Adrenal gland (tissue), 12 donors: ENCODE data around the gene NR2F6. TPM values are rescaled to one million over a fixed set of nuclear protein-coding genes. Genes with fewer than 3 reads are reported as not detected.

Source experiments
- DNase-seq, 7 donors: peaks; one replicate each; pipeline ENCODE4 v3.0.0-alpha.2; 2019 to 2020
- H3K27ac ChIP-seq, 5 donors: fragments of 200-600 bp; sonication (generic) in 4 of 5; 1 replicate in 3 of 5; 2 replicates in 2 of 5; pipeline versions ENCODE4 v1.5.1 to v1.8.0; 2016 to 2020; ENCODE audit warnings: mild to moderate bottlenecking in 1 of 5
- H3K27me3 ChIP-seq: fragments of 200-600 bp; 2 replicates; pipeline ENCODE4 v1.8.0; 2021
- H3K36me3 ChIP-seq, 2 donors: fragments of 200-600 bp; replicated peaks in 1 of 2; 1 replicate in 1 of 2; 2 replicates in 1 of 2; pipeline versions ENCODE4 v1.5.1 to v1.8.0; 2018 to 2022
- H3K4me1 ChIP-seq, 2 donors: fragments of 200-600 bp; replicated peaks in 1 of 2; 1 replicate in 1 of 2; 2 replicates in 1 of 2; pipeline versions ENCODE4 v1.5.1 to v1.8.0; 2018 to 2021
- H3K4me3 ChIP-seq, 4 donors: fragments of 200-600 bp; sonication (generic) in 3 of 4; one replicate each; pipeline ENCODE4 v1.5.1; 2016 to 2018
- H3K9me3 ChIP-seq, 3 donors: fragments of 200-600 bp; sonication (generic) in 1 of 3; replicated peaks in 1 of 3; 1 replicate in 2 of 3; 2 replicates in 1 of 3; pipeline versions ENCODE4 v1.5.1 to v1.8.0; 2016 to 2021
- POLR2A ChIP-seq, 2 donors: fragments of 450-650 bp; IDR thresholded peaks; one replicate each; pipeline ENCODE4 v1.6.1; 2017; ENCODE audit warnings: antibody characterized with exemption in 2 of 2, mild to moderate bottlenecking in 2 of 2, moderate library complexity in 1 of 2
- WGBS, 4 donors: extraction: QIAGEN DNeasy Blood & Tissue Kit in 2 of 4; methylation state at CpG; one replicate each; pipeline versions ENCODE4 v1.1.5 to v1.1.7; 2013 to 2017; 5-methylcytosine and 5-hydroxymethylcytosine counted together
- intact Hi-C, 2 donors: fragments of 100-400 bp; cut with DNase I; formaldehyde crosslinking; loops; one replicate each; pipeline versions ENCODE4 v1.14.1 to v1.15.0; 2022 to 2023
- polyA plus RNA-seq, 3 donors: library from polyadenylated mRNA; stranded (reverse); fragments of 200-250 nt in 2 of 3; fragments of 350-450 nt in 1 of 3; fragmentation: Illumina TruSeq in 1 of 3; extraction: RNeasy Lipid Tissue Mini Kit (QIAGEN cat#74804) in 1 of 3; gene quantifications; one replicate each; pipeline ENCODE4 v1.2.3, GENCODE V29; 2013 to 2014
- total RNA-seq, 9 donors: library from RNA; depleted of rRNA in 4 of 9; stranded (reverse); fragments of >200 nt in 4 of 9; fragments of 120-200 nt in 1 of 9; fragmentation: NEBNext Ultra II Directional in 1 of 9; extraction: Animal tissue kit (Norgen Biotek cat#: 25700) in 1 of 9; gene quantifications; one replicate each; pipeline versions ENCODE4 v1.1.0 to v1.2.4, GENCODE V29; 2013 to 2023
- TF ChIP-seq, protein P1 (sequence below), 6 experiments: fragments of 450-650 bp in 4 of 6; fragments of 200-600 bp in 2 of 6; sonication (generic) in 1 of 6; IDR thresholded peaks; 1 replicate in 5 of 6; 2 replicates in 1 of 6; pipeline versions ENCODE4 v1.5.1 to v1.8.0; 2016 to 2021; ENCODE audit warnings: antibody characterized with exemption in 6 of 6, mild to moderate bottlenecking in 2 of 6, moderate library complexity in 1 of 6
- donor health status: healthy with polysubstance abuse.
- donor health status: Bipolar disorder and iron deficiency.
- donor health status: DM: yes; HTN: yes; CAD: no.
- donor health status: DM: no; HTN: no; CAD: no.
- donor health status: DM: no; HTN: no; CAD: no.
- donor health status: DM: yes; HTN: yes; CAD: no.

The NR2F6 gene
- total and polyA plus RNA-seq, 12 donors = 6.6 to 140 (median 39.8) TPM

DNA sequence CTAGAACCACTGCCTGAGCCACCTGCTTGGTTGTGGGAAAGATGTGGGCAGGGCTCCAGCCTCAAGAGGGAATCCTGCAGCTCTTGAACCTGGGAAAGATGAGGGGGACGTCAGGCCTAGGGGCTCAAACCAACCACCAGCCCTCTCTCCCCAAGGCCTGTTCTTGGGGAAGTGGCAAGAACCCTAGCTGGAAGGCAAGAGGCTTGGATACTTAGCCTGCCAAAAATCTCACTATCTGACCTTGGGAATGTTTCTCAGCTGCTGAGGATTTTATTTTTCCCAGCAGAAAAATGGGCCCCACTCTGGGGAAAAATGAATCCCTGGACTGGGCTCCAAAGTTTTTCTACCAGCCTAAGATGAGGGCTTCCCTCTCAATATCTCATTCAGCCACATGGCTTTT lies 14.2 kb upstream of the NR2F6 start:
- no peaks in the 10 kb centered on the region for H3K4me1 ChIP-seq
- peaks cover 0 to 7% (median 0%) of the 10 kb centered on the region in 3 donors for H3K9me3 ChIP-seq
- intact Hi-C loops = no loop called here
- no peaks in the 10 kb centered on the region for H3K36me3 ChIP-seq
- H3K4me3 ChIP-seq = no peak overlapping the region
- H3K27me3 ChIP-seq = no peaks in the 10 kb centered on the region
- TF ChIP-seq, protein P1, sequence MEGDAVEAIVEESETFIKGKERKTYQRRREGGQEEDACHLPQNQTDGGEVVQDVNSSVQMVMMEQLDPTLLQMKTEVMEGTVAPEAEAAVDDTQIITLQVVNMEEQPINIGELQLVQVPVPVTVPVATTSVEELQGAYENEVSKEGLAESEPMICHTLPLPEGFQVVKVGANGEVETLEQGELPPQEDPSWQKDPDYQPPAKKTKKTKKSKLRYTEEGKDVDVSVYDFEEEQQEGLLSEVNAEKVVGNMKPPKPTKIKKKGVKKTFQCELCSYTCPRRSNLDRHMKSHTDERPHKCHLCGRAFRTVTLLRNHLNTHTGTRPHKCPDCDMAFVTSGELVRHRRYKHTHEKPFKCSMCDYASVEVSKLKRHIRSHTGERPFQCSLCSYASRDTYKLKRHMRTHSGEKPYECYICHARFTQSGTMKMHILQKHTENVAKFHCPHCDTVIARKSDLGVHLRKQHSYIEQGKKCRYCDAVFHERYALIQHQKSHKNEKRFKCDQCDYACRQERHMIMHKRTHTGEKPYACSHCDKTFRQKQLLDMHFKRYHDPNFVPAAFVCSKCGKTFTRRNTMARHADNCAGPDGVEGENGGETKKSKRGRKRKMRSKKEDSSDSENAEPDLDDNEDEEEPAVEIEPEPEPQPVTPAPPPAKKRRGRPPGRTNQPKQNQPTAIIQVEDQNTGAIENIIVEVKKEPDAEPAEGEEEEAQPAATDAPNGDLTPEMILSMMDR (IDR thresholded peaks at IDR 0.05) = no peak
- TF ChIP-seq POLR2A (IDR thresholded peaks at IDR 0.05) = no peak
- no peak for DNase-seq
- no peak overlapping the region for H3K27ac ChIP-seq
- WGBS, 4 donors = 45 to 50% (median 50%) methylated on average over 1 of the region's 1 CpG; no CpG with 5 or more reads in 1 of the 4 donors

DNA sequence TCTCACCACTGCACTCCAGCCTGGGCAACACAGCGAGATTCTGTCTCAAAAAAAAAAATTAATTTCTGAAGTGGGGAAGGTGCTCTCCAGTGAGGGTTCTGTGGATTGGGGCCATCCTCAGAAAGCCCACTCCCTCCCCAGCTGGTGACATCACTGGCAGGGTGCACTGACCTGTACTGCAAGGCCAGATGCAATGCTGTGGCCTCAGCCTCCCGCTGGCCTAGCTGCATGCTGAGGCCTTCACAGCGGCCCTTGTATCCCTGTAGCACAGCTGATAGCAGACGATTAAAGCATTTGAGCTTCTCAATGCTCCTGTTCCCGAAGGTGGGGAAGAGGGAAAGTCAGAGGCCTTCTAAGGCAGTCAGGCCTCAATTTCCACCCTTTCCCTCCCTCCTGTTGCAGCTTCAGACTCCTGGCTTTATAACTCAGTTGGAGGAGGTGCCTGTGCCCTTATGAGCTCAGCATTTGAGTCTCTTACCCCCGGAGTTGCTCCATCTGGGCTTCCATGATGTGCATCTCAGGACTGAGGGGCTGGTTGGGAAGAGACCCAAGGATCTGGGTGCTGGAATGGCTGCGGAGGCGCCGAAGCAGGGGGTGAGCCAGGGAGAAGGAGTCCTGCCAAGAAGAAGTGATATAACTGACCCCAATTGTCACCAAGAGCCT lies 13.5 kb upstream of the NR2F6 start:
- Histone ChIP-seq H3K36me3 (no peaks in the 10 kb centered on the region), H3K27ac (no peak overlapping the region), H3K27me3 (no peaks in the 10 kb centered on the region), H3K4me1 (no peaks in the 10 kb centered on the region), H3K4me3 (no peak overlapping the region), H3K9me3 (peaks cover 0 to 7% (median 0%) of the 10 kb centered on the region in 3 donors)
- no peak for TF ChIP-seq POLR2A (IDR thresholded peaks at IDR 0.05)
- TF ChIP-seq, protein P1 (IDR thresholded peaks at IDR 0.05) = no peak
- intact Hi-C loops = no loop called here
- WGBS, 4 donors = 88 to 96% (median 91%) methylated on average over 5 to 9 of the region's 9 CpGs
- DNase-seq = no peak

DNA sequence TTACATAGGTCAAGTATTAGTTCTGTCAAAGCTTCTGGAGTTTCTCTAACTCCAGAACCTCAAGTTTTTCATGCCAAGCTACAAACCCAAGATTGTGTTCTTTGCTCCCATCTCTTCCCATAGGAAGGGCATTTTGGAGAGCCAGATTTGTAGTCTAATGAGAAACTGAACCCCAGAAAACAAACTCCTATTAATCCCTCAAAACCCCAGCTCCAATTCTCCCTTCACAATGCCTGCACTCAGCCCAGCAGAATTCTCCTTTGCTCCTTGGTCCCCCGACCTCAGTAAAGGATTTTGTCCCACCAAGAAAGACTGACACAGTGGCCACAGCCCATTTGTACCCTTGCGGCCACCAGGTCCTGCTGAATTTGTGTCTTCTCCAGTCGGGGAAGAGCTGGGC lies 10.4 kb upstream of the NR2F6 start:
- DNase-seq = no peak
- TF ChIP-seq POLR2A (IDR thresholded peaks at IDR 0.05) = no peak
- TF ChIP-seq, protein P1 (IDR thresholded peaks at IDR 0.05) = no peak
- Histone ChIP-seq H3K4me1 (no peaks in the 10 kb centered on the region), H3K4me3 (no peak overlapping the region), H3K27me3 (no peaks in the 10 kb centered on the region), H3K9me3 (peaks cover 0 to 7% (median 0%) of the 10 kb centered on the region in 3 donors), H3K27ac (no peak overlapping the region), H3K36me3 (no peaks in the 10 kb centered on the region)
- intact Hi-C loops = no loop called here
- WGBS, 4 donors = 69 to 80% (median 71%) methylated on average over 3 of the region's 3 CpGs

DNA sequence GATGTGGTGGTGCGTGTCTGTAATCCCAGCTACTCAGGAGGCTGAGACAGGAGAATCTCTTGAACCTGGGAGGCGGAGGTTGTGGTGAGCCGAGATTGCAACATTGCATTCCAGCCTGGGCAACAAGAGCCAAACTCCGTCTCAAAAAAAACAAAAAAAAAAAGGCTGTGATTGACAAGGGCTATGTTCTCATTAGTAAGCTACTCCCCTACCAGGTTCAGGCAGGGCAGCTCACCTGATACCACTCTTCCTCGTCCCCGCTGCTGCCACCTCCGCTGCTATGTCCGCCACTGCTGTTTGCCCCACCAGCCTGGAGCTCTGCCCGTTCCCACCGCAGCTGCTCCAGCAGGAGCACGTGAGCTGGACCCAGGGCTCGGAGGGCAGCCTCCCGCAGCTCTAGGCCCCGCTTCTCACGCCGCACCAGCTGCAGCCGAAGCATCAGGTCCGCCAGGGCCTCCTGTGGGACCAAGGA lies 9.5 kb upstream of the NR2F6 start:
- H3K36me3 ChIP-seq = no peaks in the 10 kb centered on the region
- H3K27ac ChIP-seq = no peak overlapping the region
- TF ChIP-seq, protein P1 (IDR thresholded peaks at IDR 0.05) = no peak
- no peak for TF ChIP-seq POLR2A (IDR thresholded peaks at IDR 0.05)
- WGBS, 4 donors = 78 to 86% (median 82%) methylated on average over 13 to 18 of the region's 18 CpGs
- H3K27me3 ChIP-seq = no peaks in the 10 kb centered on the region
- H3K4me3 ChIP-seq = no peak overlapping the region
- DNase-seq = no peak
- intact Hi-C loops = no loop called here
- peaks cover 0 to 7% (median 0%) of the 10 kb centered on the region in 3 donors for H3K9me3 ChIP-seq
- no peaks in the 10 kb centered on the region for H3K4me1 ChIP-seq
